Stimulated activated CD4-positive, alpha-beta T cell treated with anti-CD3 and anti-CD28 coated beads, TNF-alpha, amount 100 ng/mL, for 24 hours (primary cell): Measurements from ENCODE around the gene WFDC8.
"Not testable (repeated sequence)": the region's sequence is repeated elsewhere in the genome, so short reads cannot be mapped to it uniquely, and the experiment has no call there.

Experiments
- DNase-seq, 3 experiments: peaks; one replicate each; pipeline ENCODE4 v3.0.0-alpha.2; 2020; ENCODE audit warnings: low read depth in 3 of 3

Gene WFDC8

DNA sequence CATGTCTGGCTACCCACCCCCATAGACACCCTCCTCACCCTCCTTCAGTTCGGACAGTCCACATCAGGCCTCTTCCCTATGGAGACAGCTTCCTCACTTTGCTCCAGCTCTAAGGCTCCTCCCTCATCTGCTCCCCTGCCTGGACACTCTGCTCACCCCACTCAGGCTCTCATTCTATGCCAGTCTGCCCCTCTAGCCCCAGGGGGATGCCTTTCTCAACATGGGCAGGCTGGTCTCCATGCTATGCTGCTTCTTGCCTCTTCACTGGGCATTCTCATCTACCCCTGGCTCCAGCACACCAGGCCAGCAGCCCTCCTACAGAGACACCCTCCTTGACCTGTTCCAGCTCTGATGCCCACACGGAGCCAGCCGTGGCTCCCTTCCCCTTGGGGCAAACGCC lies at the start of gene WFDC8:
Gene WFDC8, minus strand, starts transcription at position 101 of the 400 bp plus-strand sequence. Its CDS starts 37 bp downstream, at position 64.
- no peak for DNase-seq

DNA sequence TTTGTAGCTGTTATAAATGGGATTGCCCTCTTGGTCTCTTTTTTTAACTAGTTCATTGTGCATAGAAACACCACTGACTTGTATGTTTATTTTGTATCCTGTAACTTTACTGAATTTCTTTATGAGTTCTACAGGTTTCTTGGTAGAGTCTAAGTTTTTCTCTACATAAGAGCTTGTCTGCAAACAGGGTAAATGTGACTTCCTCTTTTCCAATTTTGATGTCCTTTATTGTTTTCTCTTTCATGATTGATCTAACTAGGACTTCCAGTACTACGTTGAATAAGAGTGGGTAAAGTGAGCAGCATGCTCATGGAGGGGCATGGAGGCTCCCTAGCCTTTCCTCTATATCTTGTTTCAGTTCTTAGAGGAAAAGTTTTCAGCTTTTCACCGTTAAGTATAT lies 47.5 kb upstream of the WFDC8 start:
- no peak for DNase-seq

DNA sequence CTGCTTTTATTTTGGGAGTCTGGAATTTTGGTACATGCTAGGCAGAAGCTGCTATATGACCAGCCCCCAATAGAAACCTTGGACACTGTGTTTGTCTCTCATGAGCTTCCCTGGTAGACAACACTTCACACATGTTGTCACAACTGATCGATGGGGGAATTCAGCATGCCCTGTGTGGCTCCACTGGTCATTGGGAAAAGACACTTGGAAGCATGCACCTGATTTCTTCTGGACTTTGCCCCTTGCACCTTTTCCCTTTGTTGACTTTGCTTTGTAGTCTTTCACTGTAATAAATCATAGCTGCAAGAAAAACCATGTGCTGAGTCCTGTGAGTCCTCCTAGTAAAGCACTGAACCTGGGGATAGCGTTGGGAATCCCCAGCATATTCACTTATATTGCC lies 42.5 kb upstream of the WFDC8 start:
- no peak for DNase-seq

DNA sequence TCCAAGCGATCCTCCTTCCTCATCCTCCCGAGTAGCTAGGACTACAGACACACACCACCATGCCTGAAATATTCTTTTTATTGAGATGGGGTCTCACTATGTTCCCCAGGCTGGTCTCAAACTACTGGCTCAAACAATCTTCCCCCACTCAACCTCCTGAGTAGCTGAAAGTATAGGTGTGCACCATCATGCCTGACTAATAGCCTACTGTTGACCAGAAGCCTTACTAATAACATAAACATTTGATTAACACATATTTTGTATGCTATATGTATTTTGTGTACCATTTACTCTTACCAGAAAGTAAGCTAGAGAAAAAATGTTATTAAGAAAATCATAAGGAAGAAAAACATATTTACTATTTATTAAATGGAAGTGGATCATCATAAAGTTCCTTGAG lies 38.5 kb upstream of the WFDC8 start:
- DNase-seq, result no peak

DNA sequence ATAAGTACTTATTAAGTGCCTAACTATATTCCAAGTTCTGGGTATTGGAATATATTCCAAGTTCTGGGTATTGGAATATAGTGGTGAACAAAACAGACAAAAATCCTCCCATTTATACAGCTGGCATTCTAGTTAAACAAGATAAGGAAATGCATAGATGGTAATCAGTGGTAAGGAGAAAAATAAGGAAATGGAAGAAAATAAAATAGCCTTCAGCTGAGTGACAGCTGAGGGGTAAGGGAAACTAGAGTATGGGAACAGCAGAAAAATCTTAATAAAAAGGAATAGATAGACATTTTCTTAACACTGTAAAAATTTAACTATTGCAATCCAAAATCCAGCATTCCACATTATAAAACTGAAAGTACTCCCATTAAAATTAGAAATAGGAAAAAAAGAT lies 33.2 kb upstream of the WFDC8 start:
- no peak for DNase-seq

DNA sequence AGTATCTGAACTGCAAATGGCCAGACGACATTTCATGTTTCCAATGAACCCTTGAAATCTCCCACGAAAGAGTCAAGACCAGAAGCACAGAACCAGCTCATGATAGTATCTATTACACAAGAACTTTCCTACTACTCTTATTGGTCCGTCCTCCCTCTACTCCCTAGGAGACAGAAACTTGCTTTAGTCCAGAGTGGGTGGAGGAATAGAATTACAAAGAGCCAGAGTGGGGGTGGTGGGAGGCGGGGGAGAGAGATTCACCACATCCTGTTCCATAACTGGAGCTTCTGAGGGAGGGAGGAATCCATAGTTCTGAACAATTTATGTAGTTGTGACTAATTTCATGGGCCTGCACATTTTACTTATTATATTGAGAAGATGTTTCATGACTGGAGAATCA lies 32.0 kb upstream of the WFDC8 start:
- DNase-seq, result peak in 2 of 3 experiments; percentile 26 to 71

DNA sequence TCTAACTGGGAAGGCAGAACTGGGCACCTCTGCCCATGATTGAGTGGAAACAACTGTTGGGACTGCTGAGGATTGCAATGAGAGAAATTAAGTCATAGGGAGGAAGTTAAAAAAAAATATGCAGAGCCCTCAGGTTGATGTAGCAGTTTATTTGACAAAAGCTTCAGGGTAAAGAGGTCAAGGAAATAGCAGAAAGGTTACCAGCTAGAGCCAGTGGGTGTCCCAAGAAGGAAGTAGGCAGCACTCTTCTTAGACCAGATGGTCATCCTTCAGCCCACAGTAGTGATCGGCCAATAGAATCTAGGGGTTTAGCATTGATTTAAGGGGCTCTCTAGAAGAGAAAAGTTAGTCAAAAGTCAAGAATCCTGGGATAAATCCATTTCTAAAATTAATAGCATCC lies 28.7 kb upstream of the WFDC8 start:
- DNase-seq, result no peak

DNA sequence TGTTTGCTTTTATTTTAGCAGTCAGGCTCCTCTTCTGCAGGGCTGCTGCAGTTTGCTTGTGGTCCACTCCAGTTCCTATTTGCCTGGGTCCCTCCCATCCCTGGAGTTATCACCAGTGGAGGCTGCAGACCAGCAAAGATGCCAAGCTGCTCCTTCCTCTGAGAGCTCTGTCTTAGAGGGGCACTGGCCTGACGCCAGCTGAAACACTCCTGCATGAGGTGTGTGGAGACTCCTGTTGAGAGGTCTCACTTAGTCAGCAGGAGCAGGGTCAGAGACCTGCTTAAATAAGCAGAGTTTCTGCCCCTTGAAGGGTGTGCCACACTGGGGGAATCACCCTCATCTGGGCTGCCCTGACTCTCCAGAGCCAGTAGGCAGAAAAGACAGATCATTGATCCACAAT lies 16.2 kb upstream of the WFDC8 start:
- DNase-seq, result no peak

DNA sequence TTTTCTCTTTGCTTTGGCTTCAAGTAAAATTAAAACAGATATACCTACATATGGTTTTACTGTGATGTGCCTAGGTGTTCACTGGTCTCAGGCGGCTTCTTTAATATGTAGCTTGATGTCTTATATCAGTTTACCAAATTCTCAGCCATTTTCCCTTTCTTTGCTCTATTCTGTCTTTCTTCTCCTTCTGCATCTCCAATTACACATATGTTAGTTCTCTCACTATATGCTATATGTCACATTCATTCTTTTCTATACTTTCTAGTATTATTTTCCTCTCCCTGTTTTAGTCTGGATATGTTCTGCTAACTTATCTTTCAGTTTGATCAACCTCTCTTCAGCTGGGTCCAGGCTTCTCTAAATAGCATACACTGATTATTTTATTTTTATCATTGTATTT lies 14.4 kb upstream of the WFDC8 start:
- no peak for DNase-seq

DNA sequence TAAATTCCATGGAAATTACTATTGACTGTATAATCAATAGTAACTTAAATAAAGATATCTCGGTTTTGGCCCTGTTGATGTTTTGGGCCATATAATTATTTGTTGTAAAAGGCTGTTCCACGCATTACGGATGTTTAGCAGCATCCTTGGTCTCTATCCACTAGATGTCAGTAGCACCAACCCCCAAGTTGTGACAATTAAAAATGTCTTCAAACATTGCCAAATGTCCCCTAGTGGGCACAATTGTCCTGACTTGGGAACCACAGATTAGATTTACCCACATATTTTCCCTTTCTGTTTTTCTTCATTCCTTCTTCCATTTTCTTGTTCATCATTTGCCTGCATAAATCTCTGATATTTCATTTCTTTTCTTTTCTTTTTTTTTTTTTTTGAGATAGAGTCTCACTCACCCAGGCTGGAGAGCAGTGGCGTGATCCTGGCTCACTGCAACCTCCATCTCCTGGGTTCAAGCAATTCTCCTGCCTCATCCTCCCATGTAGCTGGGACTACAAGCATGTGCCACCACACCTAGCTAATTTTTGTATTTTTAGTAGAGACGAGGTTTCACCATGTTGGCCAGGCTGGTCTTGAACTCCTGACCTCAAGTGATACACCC lies 13.6 kb upstream of the WFDC8 start:
- DNase-seq, result no peak

DNA sequence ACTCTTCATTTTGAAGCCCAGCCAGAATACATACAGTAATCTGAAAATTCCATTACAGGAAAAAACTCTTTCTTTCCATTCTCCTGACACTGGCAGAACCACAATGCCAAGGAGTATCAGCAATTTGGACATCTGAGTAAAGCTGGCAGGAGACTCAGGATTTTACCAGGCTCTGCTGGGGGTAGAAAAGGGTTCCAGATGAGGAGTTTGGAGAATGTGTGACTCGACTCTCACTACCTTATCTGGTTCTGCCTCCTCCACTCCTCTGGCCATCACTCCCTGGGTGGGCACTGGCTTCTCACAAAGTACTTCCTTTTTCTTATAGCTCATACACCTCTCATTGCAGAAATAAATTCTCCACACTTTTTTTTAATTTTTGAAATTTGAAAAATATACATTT lies 10.6 kb upstream of the WFDC8 start:
- no peak for DNase-seq

DNA sequence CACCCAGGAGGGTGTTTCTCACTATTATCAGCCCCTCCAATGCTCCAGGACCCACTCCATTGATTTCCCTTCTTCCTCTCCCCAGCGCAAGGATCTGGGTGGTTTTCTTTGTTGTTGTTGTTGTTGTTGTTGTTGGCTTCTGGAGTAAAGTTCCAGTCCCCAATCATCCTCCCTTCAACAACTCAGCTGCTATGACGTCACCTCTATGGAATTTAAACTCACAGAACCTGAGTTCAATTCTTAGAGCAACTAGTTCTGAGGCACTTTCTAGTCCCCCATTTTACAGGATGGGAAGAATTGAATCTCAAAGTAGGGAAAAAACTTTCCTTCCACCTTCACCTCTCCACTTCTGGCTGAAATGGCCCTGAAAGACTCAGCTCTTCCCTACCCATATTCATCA lies 9.7 kb upstream of the WFDC8 start:
- no peak for DNase-seq

DNA sequence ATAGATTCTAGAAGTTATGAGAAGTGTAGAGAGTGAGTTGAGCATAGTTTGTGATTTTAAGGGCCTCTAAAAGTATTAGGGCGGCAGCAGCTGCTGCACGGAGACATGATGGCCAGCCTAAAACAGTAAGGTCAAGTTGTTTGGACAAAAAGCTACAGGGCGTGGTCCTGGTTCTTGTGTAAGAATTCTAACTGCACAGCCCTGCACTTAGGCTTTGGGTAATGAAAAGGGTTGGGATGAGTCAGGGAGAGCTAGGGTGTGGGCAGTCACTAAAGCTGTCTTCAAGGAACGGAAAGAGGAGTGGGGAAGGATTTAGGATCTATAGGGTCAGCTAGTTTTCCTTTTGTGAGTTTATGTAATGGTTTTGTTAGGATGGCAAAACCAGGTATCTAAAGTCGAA lies 6.9 kb upstream of the WFDC8 start:
- not testable (repeated sequence) for DNase-seq

DNA sequence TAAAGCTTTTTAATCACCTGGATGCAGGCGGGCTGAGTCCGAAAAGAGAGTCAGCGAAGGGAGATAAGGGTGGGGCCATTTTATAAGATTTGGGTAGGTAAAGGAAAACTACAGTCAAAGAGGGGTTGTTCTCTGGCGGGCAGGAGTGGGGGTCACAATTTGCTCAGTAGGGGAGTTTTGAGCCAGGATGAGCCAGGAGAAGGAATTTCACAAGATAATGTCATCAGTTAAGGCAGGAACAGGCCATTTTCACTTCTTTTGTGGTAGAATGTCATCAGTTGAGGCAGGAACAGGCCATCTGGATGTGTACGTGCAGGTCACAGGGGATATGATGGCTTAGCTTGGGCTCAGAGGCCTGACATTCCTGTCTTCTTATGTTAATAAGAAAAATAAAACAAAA lies 5.2 kb upstream of the WFDC8 start:
- not testable (repeated sequence) for DNase-seq

DNA sequence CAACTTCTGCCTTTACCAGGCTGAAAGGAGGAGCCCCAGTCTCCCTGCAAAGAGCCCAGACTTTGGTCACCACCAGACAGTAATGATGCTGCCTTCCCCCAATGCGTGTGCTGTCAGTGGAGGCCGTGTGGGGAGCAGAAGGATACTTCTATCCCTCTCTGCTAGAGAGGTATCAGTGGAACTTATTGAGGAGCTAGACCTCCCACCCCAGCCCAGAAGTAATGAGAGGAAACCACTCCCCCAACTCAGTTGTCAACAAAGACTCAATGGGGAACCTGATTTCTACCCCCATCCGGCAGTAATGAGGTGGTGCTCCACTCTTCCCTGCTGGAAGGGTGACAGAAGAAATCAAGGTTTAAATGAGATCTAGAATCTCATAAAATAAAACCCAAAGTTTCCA lies 4.4 kb upstream of the WFDC8 start:
- no peak for DNase-seq

DNA sequence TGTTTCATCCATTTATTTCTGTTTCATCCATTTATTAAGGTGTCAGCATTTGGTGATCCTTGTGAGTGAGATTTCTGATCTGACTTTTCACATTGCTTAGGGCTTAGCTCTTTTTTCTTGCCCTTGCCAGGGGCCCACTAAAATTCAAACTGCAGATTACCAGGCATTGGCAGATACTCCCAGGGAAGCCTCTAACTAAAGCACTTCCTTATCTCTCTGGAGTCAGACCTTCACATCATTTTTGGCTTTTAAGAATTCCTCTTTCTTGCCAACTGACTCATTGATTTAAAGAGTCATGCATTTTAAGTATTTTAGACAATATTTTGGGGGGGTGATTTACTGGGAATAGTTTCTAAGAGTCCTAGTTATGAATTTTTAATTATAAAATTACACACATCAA lies 2.6 kb upstream of the WFDC8 start:
- no peak for DNase-seq

DNA sequence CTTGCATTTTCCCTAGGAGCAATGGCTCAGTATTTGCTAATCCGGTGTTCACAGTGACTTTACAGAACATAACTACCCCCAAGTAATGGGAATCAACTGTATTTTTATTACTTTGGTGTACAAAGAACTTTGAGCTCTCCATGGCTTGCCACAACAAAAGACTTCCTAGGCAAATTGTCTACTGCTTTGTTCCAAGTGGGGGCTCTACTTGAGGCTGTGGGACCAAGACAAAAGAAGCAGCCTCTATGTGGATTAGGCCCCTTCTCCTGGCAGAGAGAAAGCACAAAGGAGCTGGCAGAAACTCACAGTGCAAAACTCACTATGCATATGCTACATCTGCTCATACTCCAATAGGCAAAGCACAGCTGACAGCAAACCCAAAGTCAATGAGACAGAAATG lies 853 bp downstream of the WFDC8 start:
- DNase-seq, result no peak

DNA sequence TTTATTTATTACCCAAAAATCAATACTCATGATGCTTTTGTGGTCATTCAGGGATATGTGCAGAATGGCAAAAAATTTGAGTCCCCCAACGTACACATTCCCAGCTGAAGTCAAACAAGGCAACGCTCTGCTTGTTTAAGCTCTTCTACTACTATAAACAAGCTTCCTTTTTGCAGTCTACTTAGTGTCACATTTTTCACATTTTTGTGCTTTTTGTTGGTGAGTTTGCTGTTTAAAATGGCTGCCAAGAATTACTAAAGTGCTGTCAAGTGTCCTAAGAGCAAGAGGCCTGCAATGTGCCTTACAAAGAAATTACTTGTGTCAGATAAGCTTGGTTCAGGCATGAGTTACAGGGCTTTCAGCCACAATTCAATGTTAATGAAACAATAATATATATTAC lies 2.1 kb downstream of the WFDC8 start:
- no peak for DNase-seq

DNA sequence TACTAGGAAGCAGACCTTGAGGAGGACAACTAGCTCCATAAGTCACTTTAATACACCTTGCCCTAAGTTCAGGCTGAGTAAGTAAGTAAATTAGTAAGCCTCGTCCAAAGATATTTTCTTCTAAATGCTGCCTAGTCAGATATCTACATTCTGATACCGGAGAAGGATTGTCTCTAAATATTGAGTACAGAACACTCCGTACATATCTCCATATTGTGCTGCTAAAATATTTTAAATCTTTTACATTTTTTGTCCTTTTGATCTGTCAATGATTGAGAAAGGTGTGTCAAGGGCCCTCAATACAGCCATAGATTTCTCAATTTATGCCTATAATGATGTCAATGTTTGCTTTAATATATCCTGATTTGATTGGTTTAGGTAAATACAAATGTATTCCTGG lies 3.2 kb downstream of the WFDC8 start:
- no peak for DNase-seq

DNA sequence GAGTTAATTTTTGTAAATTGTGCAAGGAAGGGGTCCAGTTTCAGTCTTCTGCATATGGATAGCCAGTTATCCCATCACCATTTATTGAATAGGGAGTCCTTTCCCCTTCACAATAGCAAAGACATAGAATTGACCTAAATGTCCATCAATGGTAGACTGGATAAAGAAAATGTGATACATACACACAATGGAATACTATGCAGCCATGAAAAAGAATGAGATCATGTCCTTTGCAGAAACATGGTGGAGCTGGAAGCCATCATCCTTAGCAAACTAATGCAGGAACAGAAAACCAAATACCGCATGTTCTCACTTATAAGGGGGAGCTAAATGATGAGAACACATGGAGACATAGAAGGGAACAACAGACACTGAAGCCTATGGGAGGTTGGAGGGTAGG lies 9.4 kb downstream of the WFDC8 start:
- DNase-seq, result not testable (repeated sequence)

DNA sequence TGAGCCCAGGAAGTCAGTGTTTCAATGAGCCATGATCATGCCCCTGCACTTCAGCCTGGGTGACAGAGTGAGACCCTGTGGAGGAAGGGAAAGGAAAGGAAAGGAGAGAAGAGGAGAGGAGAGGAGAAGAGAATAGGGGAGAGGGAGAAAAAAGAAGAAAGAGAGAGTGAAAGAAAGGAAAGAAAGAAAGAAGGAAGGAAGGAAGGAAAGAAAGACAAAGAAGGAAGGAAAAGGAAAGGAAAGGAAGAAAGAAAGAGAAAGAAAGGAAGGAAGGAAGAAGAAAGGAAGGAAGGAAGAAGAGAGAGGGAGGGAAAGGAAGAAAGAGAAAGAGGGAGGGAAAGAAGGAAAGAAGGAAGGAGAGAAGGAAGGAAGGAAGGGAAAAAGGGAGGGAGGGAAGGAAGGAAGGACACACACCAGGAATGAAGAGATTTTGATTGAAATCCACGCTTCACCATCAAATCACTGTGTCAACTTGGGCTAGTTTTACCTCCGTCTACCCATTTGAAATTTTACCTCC lies 14.3 kb downstream of the WFDC8 start:
- no peak for DNase-seq

DNA sequence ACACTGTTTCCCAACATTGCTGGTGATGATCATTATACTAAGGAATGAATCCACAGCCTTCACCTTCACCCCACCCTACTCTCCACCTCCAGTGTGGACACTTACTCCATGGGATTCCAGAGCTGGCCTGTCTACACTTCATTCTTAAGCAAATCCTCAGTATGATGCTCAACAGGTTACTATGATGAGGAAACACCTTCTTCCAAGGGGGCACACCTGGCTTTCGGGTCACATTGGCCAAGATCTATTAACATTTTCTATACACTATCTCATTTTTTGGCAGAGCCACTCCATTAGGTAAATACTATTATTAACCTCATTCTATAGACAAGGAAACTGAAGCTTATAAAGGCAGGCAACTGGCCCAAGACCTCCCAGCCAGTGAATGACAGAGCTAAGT lies 23.9 kb downstream of the WFDC8 start:
- no peak for DNase-seq

DNA sequence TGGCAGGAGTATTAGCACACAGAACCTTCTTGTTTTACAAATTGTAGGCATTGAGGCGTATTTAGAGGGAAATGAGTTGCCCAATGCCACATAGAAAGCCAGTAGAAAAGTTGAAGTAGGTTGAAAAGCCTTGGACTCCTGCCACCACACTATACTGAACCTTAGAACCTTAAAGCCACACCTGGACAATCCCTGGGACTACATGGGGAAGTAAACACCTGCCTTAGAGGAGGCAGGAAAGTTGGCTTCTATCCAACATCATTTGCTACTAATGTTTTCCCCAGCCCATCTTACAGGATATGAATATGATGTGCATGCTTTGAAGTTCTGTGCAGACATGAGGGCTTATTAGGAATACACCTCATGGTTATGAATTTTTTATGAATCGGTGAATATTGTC lies 26.6 kb downstream of the WFDC8 start:
- no peak for DNase-seq

DNA sequence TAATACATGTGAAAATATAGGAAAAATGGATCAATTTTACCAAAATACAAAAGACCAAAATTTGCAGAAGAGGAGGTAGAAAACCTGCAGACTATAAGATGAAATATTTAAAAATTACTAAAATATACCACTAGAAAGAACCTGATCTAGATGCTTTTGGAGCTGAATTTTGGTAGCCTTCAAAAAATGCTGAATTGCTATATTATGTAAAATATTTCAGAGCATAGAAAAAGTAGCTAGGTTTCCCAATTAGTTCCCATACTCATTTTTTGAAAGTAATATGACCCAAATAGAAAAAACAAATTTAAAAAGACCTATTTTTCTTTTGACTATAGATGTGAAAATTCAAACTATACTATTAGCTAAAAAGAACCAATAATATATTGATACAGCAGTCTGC lies 28.3 kb downstream of the WFDC8 start:
- DNase-seq, result no peak
